HepG2 (cell line): ENCODE data around the gene EHBP1. TPM values are rescaled to one million over a fixed set of nuclear protein-coding genes. Genes with fewer than 3 reads are reported as not detected.

Experiments
- E2F1 ChIP-seq: sonication (generic); formaldehyde crosslinking; IDR thresholded peaks from 2 replicates; pipeline ENCODE4 v1.5.0; 2020; ENCODE audit warnings: missing genetic modification reagents
- ETS1 ChIP-seq: sonication (generic); formaldehyde crosslinking; IDR thresholded peaks from 2 replicates; pipeline ENCODE4 v1.4.0; 2020; ENCODE audit warnings: missing genetic modification reagents
- HMGXB4 ChIP-seq, 2 experiments: sonication (generic) in 1 of 2; formaldehyde crosslinking in 1 of 2; IDR thresholded peaks; 2 replicates each; pipeline versions ENCODE4 v1.4.0 to v1.6.1; 2018 to 2020; ENCODE audit warnings: missing genetic modification reagents in 2 of 2, borderline replicate concordance in 1 of 2, low read depth in 1 of 2, mild to moderate bottlenecking in 1 of 2, missing biosample characterization in 1 of 2
- IRX3 ChIP-seq: sonication (generic); formaldehyde crosslinking; IDR thresholded peaks from 2 replicates; pipeline ENCODE4 v1.8.1; 2023; ENCODE audit warnings: mild to moderate bottlenecking, low read depth, missing genetic modification reagents, borderline replicate concordance
- KLF6 ChIP-seq: IDR thresholded peaks from 2 replicates; pipeline ENCODE4 v1.8.0; 2016; ENCODE audit warnings: missing biosample characterization, missing genetic modification reagents
- LBX2 ChIP-seq: sonication (generic); formaldehyde crosslinking; IDR thresholded peaks from 2 replicates; pipeline ENCODE4 v1.5.0; 2020; ENCODE audit warnings: missing genetic modification reagents, mild to moderate bottlenecking, borderline replicate concordance
- NFIC ChIP-seq: IDR thresholded peaks from 2 replicates; pipeline ENCODE4 v1.6.1; 2012; ENCODE audit warnings: mild to moderate bottlenecking, low read length, inconsistent platforms
- PRDM10 ChIP-seq: sonication (generic); formaldehyde crosslinking; IDR thresholded peaks from 2 replicates; pipeline ENCODE4 v1.4.0; 2020; ENCODE audit warnings: low read depth, missing genetic modification reagents
- RCOR2 ChIP-seq: IDR thresholded peaks from 2 replicates; pipeline ENCODE4 v1.6.1; 2016; ENCODE audit warnings: missing biosample characterization, missing genetic modification reagents
- RFX1 ChIP-seq: fragments of 450-650 bp; IDR thresholded peaks from 2 replicates; pipeline ENCODE4 v1.6.1; 2017
- RFXAP ChIP-seq: sonication (generic); formaldehyde crosslinking; IDR thresholded peaks from 2 replicates; pipeline ENCODE4 v1.4.0; 2020; ENCODE audit warnings: missing genetic modification reagents, borderline replicate concordance
- SALL2 ChIP-seq: sonication (generic); formaldehyde crosslinking; IDR thresholded peaks from 2 replicates; pipeline ENCODE4 v1.8.1; 2023; ENCODE audit warnings: mild to moderate bottlenecking, missing genetic modification reagents, inconsistent platforms
- SP140L ChIP-seq: sonication (generic); formaldehyde crosslinking; IDR thresholded peaks from 2 replicates; pipeline ENCODE4 v1.4.0; 2020; ENCODE audit warnings: missing genetic modification reagents, borderline replicate concordance
- YY1 ChIP-seq: IDR thresholded peaks from 2 replicates; pipeline ENCODE4 v1.6.1; 2011; ENCODE audit warnings: low read length, low read depth, moderate library complexity, mild to moderate bottlenecking; ENCODE audit not compliant: insufficient read depth, insufficient replicate concordance
- ZBTB21 ChIP-seq: sonication (generic); formaldehyde crosslinking; IDR thresholded peaks from 2 replicates; pipeline ENCODE4 v1.4.0; 2020; ENCODE audit warnings: missing genetic modification reagents
- ZBTB7A ChIP-seq: sonication (generic); formaldehyde crosslinking; IDR thresholded peaks from 2 replicates; pipeline ENCODE4 v1.8.0; 2022; ENCODE audit warnings: mild to moderate bottlenecking, missing genetic modification reagents
- ZFP90 ChIP-seq: sonication (generic); formaldehyde crosslinking; IDR thresholded peaks from 2 replicates; pipeline ENCODE4 v1.8.0; 2022; ENCODE audit warnings: missing genetic modification reagents, mild to moderate bottlenecking, inconsistent platforms, borderline replicate concordance
- ZNF333 ChIP-seq: sonication (generic); formaldehyde crosslinking; IDR thresholded peaks from 2 replicates; pipeline ENCODE4 v1.4.0; 2020; ENCODE audit warnings: mild to moderate bottlenecking, missing genetic modification reagents, borderline replicate concordance
- ZNF781 ChIP-seq: sonication (generic); formaldehyde crosslinking; IDR thresholded peaks from 2 replicates; pipeline ENCODE4 v1.5.1; 2020; ENCODE audit warnings: borderline replicate concordance, mild to moderate bottlenecking, missing genetic modification reagents; ENCODE audit errors: not compliant biosample characterization
- polyA plus RNA-seq, 8 experiments: library from polyadenylated mRNA; depleted of rRNA in 3 of 8; stranded (reverse) in 7 of 8; unstranded in 1 of 8; fragments of >200 nt; fragmentation: Illumina TruSeq in 4 of 8; extraction: Trizol in 4 of 8; gene quantifications; 2 replicates each; pipeline versions ENCODE4 v1.2.1 to v1.2.3, GENCODE V29; 2011 to 2016; ENCODE audit warnings: low read depth in 4 of 8, missing spikeins in 1 of 8, mixed read lengths in 1 of 8; ENCODE audit not compliant: insufficient read depth in 1 of 8
- total RNA-seq, 5 experiments: library from RNA; depleted of rRNA; stranded (reverse); fragments of >200 nt; fragmentation: Illumina TruSeq; extraction: Trizol; gene quantifications; 2 replicates each; pipeline ENCODE4 v1.2.3, GENCODE V29; 2016; ENCODE audit warnings: low read depth in 1 of 5

The EHBP1 gene
- total and polyA plus RNA-seq, 2 of the 13 experiments (the other 11 are each of a cell fraction or from before 2014, with no cell fraction given): 93.5 to 146 TPM

GRCh38 chr2:62705007-62705829 lies at the start of gene EHBP1 (continued):
- TF ChIP-seq ETS1: no peak
- TF ChIP-seq ZNF333: peak; percentile 47; the same call in 1 of the 2 replicates
- peak; percentile 79 for TF ChIP-seq ZFP90
- TF ChIP-seq SALL2 (CRISPR knock-in tag): no peak; the same call in none of the 2 replicates
- TF ChIP-seq E2F1 (CRISPR knock-in tag): peak; percentile 89
- TF ChIP-seq IRX3 (CRISPR knock-in tag): no peak
- TF ChIP-seq LBX2 (CRISPR knock-in tag): no peak
- TF ChIP-seq RFX1: no peak
- no peak; the same call in 1 of the 2 replicates for TF ChIP-seq NFIC
- no peak for TF ChIP-seq ZBTB7A (CRISPR knock-in tag)
- peak; percentile 11 to 14; a peak in 1 of 4 replicates for TF ChIP-seq HMGXB4 (CRISPR knock-in tag; IDR thresholded peaks at IDR 0.05; ENCODE audit: borderline replicate concordance in 1 of 2, low read depth in 1 of 2)
- peak; percentile 78; the same call in 1 of the 2 replicates for TF ChIP-seq RFXAP
- no peak for TF ChIP-seq ZNF781 (CRISPR knock-in tag)
- TF ChIP-seq KLF6: 0 out of 2 replicates have a peak, but pooled peaks have one; percentile 11
- TF ChIP-seq PRDM10: peak; percentile 66; the same call in 1 of the 2 replicates
- TF ChIP-seq RCOR2: peak; percentile 17; the same call in 1 of the 2 replicates
- no peak for TF ChIP-seq SP140L
- no peak; the same call in 1 of the 2 replicates for TF ChIP-seq ZBTB21
- peak; percentile 91 for TF ChIP-seq YY1
